ENCODE data around the gene EHD4.

Gene EHD4

GRCh38 chr15:41949401-41950126 lies 22.8 kb downstream of the EHD4 start:
- Histone ChIP-seq H3K9ac (ENCODE audit: low read depth, low read length) (no peak overlapping the region), H3K9me3 (replicated peaks; ENCODE audit: low read length) (no peaks in the 10 kb centered on the region), H3K4me3 (ENCODE audit: low read length) (no peak overlapping the region), H3K4me1 (ENCODE audit: control insufficient read depth, insufficient read depth, low read length) (peaks cover 24% of the 10 kb centered on the region), H3K4me2 (ENCODE audit: low read length) (no peak overlapping the region), H3K27me3 (ENCODE audit: control insufficient read depth, insufficient read depth, low read length) (no peaks in the 10 kb centered on the region), H3K36me3 (ENCODE audit: insufficient read depth, low read length) (peaks cover 21% of the 10 kb centered on the region)

- H3K27me3 ChIP-seq (ENCODE audit: control insufficient read depth, insufficient read depth, low read length): no peaks in the 10 kb centered on the region
- no peak overlapping the region for H3K9ac ChIP-seq (ENCODE audit: low read depth, low read length)
- H3K9me3 ChIP-seq (replicated peaks; ENCODE audit: low read length): no peaks in the 10 kb centered on the region
- H3K4me1 ChIP-seq (ENCODE audit: control insufficient read depth, insufficient read depth, low read length): peaks cover 34% of the 10 kb centered on the region
- H3K4me2 ChIP-seq (ENCODE audit: low read length): no peak overlapping the region
- peaks cover 21% of the 10 kb centered on the region for H3K36me3 ChIP-seq (ENCODE audit: insufficient read depth, low read length)
- no peak overlapping the region for H3K4me3 ChIP-seq (ENCODE audit: low read length)
These were observed 23.9 kb downstream of the EHD4 start for GRCh38 chr15:41948490-41948889.

- Histone ChIP-seq H3K9ac (ENCODE audit: low read depth, low read length) (no peak overlapping the region), H3K9me3 (replicated peaks; ENCODE audit: low read length) (no peaks in the 10 kb centered on the region), H3K4me1 (ENCODE audit: control insufficient read depth, insufficient read depth, low read length) (peaks cover 46% of the 10 kb centered on the region)
These were observed 25.4 kb downstream of the EHD4 start for GRCh38 chr15:41946970-41947369.

GRCh38 chr15:41945731-41946130 lies 26.6 kb downstream of the EHD4 start:
- Histone ChIP-seq H3K36me3 (ENCODE audit: insufficient read depth, low read length) (peaks cover 10% of the 10 kb centered on the region), H3K9ac (ENCODE audit: low read depth, low read length) (no peak overlapping the region), H3K27me3 (ENCODE audit: control insufficient read depth, insufficient read depth, low read length) (no peaks in the 10 kb centered on the region), H3K4me3 (ENCODE audit: low read length) (no peak overlapping the region), H3K4me1 (ENCODE audit: control insufficient read depth, insufficient read depth, low read length) (peaks cover 58% of the 10 kb centered on the region), H3K4me2 (ENCODE audit: low read length) (no peak overlapping the region), H3K9me3 (replicated peaks; ENCODE audit: low read length) (no peaks in the 10 kb centered on the region)

More at GRCh38 chr15:41946970-41947369, 25.4 kb downstream of the EHD4 start:
- no peak overlapping the region for H3K4me2 ChIP-seq (ENCODE audit: low read length)
- H3K36me3 ChIP-seq (ENCODE audit: insufficient read depth, low read length): peaks cover 16% of the 10 kb centered on the region
- H3K27me3 ChIP-seq (ENCODE audit: control insufficient read depth, insufficient read depth, low read length): no peaks in the 10 kb centered on the region
- H3K4me3 ChIP-seq (ENCODE audit: low read length): no peak overlapping the region

GRCh38 chr15:41945221-41945620 lies 27.1 kb downstream of the EHD4 start:
- Histone ChIP-seq H3K9me3 (replicated peaks; ENCODE audit: low read length) (no peaks in the 10 kb centered on the region), H3K9ac (ENCODE audit: low read depth, low read length) (peak overlapping the region; percentile 64), H3K27me3 (ENCODE audit: control insufficient read depth, insufficient read depth, low read length) (no peaks in the 10 kb centered on the region), H3K4me1 (ENCODE audit: control insufficient read depth, insufficient read depth, low read length) (peaks cover 63% of the 10 kb centered on the region), H3K4me3 (ENCODE audit: low read length) (no peak overlapping the region), H3K36me3 (ENCODE audit: insufficient read depth, low read length) (peaks cover 7% of the 10 kb centered on the region), H3K4me2 (ENCODE audit: low read length) (no peak overlapping the region)

- Histone ChIP-seq H3K9ac (ENCODE audit: low read depth, low read length) (peak overlapping the region; percentile 66), H3K4me2 (ENCODE audit: low read length) (peak overlapping the region; percentile 77), H3K27me3 (ENCODE audit: control insufficient read depth, insufficient read depth, low read length) (no peaks in the 10 kb centered on the region), H3K36me3 (ENCODE audit: insufficient read depth, low read length) (peaks cover 7% of the 10 kb centered on the region), H3K4me1 (ENCODE audit: control insufficient read depth, insufficient read depth, low read length) (peaks cover 64% of the 10 kb centered on the region), H3K4me3 (ENCODE audit: low read length) (peak overlapping the region; percentile 45), H3K9me3 (replicated peaks; ENCODE audit: low read length) (no peaks in the 10 kb centered on the region)
These were observed 27.9 kb downstream of the EHD4 start for GRCh38 chr15:41944313-41944940.

- Histone ChIP-seq H3K27me3 (ENCODE audit: control insufficient read depth, insufficient read depth, low read length) (no peaks in the 10 kb centered on the region), H3K9me3 (replicated peaks; ENCODE audit: low read length) (no peaks in the 10 kb centered on the region), H3K36me3 (ENCODE audit: insufficient read depth, low read length) (peaks cover 7% of the 10 kb centered on the region), H3K4me3 (ENCODE audit: low read length) (peak overlapping the region; percentile 11), H3K9ac (ENCODE audit: low read depth, low read length) (peak overlapping the region; percentile 66), H3K4me1 (ENCODE audit: control insufficient read depth, insufficient read depth, low read length) (peaks cover 64% of the 10 kb centered on the region), H3K4me2 (ENCODE audit: low read length) (peak overlapping the region; percentile 77)
These were observed 28.6 kb downstream of the EHD4 start for GRCh38 chr15:41943543-41944312.

- H3K27me3 ChIP-seq (ENCODE audit: control insufficient read depth, insufficient read depth, low read length): no peaks in the 10 kb centered on the region
- H3K9ac ChIP-seq (ENCODE audit: low read depth, low read length): no peak overlapping the region
- no peak overlapping the region for H3K4me2 ChIP-seq (ENCODE audit: low read length)
- peaks cover 64% of the 10 kb centered on the region for H3K4me1 ChIP-seq (ENCODE audit: control insufficient read depth, insufficient read depth, low read length)
- no peak overlapping the region for H3K4me3 ChIP-seq (ENCODE audit: low read length)
- peaks cover 7% of the 10 kb centered on the region for H3K36me3 ChIP-seq (ENCODE audit: insufficient read depth, low read length)
- no peaks in the 10 kb centered on the region for H3K9me3 ChIP-seq (replicated peaks; ENCODE audit: low read length)
These were observed 29.5 kb downstream of the EHD4 start for GRCh38 chr15:41942886-41943285.

- H3K27me3 ChIP-seq (ENCODE audit: control insufficient read depth, insufficient read depth, low read length): no peaks in the 10 kb centered on the region
- no peak overlapping the region for H3K4me3 ChIP-seq (ENCODE audit: low read length)
- H3K4me2 ChIP-seq (ENCODE audit: low read length): no peak overlapping the region
- peaks cover 59% of the 10 kb centered on the region for H3K4me1 ChIP-seq (ENCODE audit: control insufficient read depth, insufficient read depth, low read length)
- no peaks in the 10 kb centered on the region for H3K9me3 ChIP-seq (replicated peaks; ENCODE audit: low read length)
- H3K9ac ChIP-seq (ENCODE audit: low read depth, low read length): no peak overlapping the region
- peaks cover 10% of the 10 kb centered on the region for H3K36me3 ChIP-seq (ENCODE audit: insufficient read depth, low read length)
These were observed 30.5 kb downstream of the EHD4 start for GRCh38 chr15:41941644-41942415.

- peak overlapping the region; percentile 35 for H3K4me2 ChIP-seq (ENCODE audit: low read length)
- H3K27me3 ChIP-seq (ENCODE audit: control insufficient read depth, insufficient read depth, low read length): no peaks in the 10 kb centered on the region
- H3K9ac ChIP-seq (ENCODE audit: low read depth, low read length): peak overlapping the region; percentile 28
- no peaks in the 10 kb centered on the region for H3K9me3 ChIP-seq (replicated peaks; ENCODE audit: low read length)
- H3K4me1 ChIP-seq (ENCODE audit: control insufficient read depth, insufficient read depth, low read length): peaks cover 56% of the 10 kb centered on the region
- H3K4me3 ChIP-seq (ENCODE audit: low read length): no peak overlapping the region
- H3K36me3 ChIP-seq (ENCODE audit: insufficient read depth, low read length): peaks cover 10% of the 10 kb centered on the region
These were observed 31.9 kb downstream of the EHD4 start for GRCh38 chr15:41940441-41940857.

- Histone ChIP-seq H3K4me3 (ENCODE audit: low read length) (no peak overlapping the region), H3K9ac (ENCODE audit: low read depth, low read length) (peak overlapping the region; percentile 2)
These were observed 32.4 kb downstream of the EHD4 start for GRCh38 chr15:41939986-41940385.

More at GRCh38 chr15:41939986-41940385, 32.4 kb downstream of the EHD4 start:
- peaks cover 55% of the 10 kb centered on the region for H3K4me1 ChIP-seq (ENCODE audit: control insufficient read depth, insufficient read depth, low read length)
- H3K27me3 ChIP-seq (ENCODE audit: control insufficient read depth, insufficient read depth, low read length): no peaks in the 10 kb centered on the region
- peak overlapping the region; percentile 35 for H3K4me2 ChIP-seq (ENCODE audit: low read length)
- H3K36me3 ChIP-seq (ENCODE audit: insufficient read depth, low read length): peaks cover 10% of the 10 kb centered on the region
- H3K9me3 ChIP-seq (replicated peaks; ENCODE audit: low read length): no peaks in the 10 kb centered on the region

Measured in skeletal muscle satellite cell (primary cell).